Measurements from ENCODE around the gene CYP2C19.
"Not testable (repeated sequence)": the region's sequence is repeated elsewhere in the genome, so short reads cannot be mapped to it uniquely, and the experiment has no call there.

CYP2C19 gene

GRCh38 chr10:94879214-94879613 lies 116.7 kb downstream of the CYP2C19 start:
- no peak for DNase-seq (ENCODE audit: low read depth in 2 of 2)

DNA sequence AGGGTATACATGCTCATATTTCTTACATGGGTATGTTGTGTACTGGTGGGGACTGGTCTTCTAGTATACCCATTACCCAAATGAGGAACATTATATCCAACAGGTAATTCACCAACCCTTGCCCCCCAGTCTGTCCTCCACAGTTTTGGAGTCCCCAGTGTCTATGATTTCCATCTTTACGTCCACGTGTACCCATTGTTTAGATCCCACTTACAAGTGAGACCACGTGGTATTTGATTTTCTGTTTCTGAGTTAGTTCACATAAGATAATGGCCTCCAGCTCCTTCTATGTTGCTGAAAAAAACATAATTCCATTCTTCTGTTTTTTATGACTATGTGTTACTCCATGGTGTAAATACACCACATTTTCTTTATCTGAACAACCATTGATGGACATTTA lies 126.6 kb downstream of the CYP2C19 start:
- DNase-seq (ENCODE audit: low read depth in 2 of 2): no peak

GRCh38 chr10:94890264-94891022 lies 128.0 kb downstream of the CYP2C19 start:
- DNase-seq (ENCODE audit: low read depth in 2 of 2): no peak

GRCh38 chr10:94898414-94898813 lies 135.9 kb downstream of the CYP2C19 start:
- DNase-seq (ENCODE audit: low read depth in 2 of 2): not testable (repeated sequence)

GRCh38 chr10:94902080-94902479 lies 139.6 kb downstream of the CYP2C19 start:
- no peak for DNase-seq (ENCODE audit: low read depth in 2 of 2)

GRCh38 chr10:94902570-94902969 lies 140.1 kb downstream of the CYP2C19 start:
- DNase-seq (ENCODE audit: low read depth in 2 of 2): no peak
